ENCODE data around the gene CCL21. TPM values are rescaled to one million over a fixed set of nuclear protein-coding genes. Genes with fewer than 3 reads are reported as not detected.
"Not testable (repeated sequence)": the region's sequence is repeated elsewhere in the genome, so short reads cannot be mapped to it uniquely, and the experiment has no call there.

Gene CCL21, protein sequence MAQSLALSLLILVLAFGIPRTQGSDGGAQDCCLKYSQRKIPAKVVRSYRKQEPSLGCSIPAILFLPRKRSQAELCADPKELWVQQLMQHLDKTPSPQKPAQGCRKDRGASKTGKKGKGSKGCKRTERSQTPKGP
- total RNA-seq: 10 to 100 TPM; 27.0 to 27.5 TPM
- long read RNA-seq, transcript CCL21-201 (4 exons, 852 nt): major isoform, 8 of 13 reads
- long read RNA-seq, partial matches to known transcripts: 5 of 13 reads
- long read RNA-seq, other reads (novel, unspliced or antisense): 0 of 13 reads

DNA sequence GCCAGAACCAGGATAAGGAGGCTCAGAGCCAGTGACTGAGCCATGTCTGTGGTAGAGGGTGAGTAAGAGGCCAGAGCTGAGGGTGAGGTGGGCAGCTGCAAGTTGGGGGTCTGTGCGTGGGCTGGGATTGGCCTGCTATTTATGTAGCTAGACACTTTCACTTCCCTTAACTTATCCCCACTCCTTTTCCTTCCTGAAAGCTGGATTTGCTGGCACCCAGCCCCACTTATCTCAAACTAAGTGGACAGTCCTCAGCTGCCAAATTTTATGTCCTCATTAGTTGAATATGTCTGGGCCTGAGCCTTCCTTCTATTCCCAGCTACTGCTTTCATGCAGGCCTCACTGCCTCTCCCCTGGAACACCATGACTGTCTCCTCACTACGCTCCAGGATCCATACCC, at the start of gene CCL21:
Gene CCL21 (minus strand): TSS at position 114 of the 400 bp plus-strand sequence. CDS start 70 bp downstream, at position 44.
- ATAC-seq (no peak), DNase-seq (peak in 1 of 2 donors; percentile 33)
- intact Hi-C loops (cut with DNase I, micrococcal nuclease): no loop called here

DNA sequence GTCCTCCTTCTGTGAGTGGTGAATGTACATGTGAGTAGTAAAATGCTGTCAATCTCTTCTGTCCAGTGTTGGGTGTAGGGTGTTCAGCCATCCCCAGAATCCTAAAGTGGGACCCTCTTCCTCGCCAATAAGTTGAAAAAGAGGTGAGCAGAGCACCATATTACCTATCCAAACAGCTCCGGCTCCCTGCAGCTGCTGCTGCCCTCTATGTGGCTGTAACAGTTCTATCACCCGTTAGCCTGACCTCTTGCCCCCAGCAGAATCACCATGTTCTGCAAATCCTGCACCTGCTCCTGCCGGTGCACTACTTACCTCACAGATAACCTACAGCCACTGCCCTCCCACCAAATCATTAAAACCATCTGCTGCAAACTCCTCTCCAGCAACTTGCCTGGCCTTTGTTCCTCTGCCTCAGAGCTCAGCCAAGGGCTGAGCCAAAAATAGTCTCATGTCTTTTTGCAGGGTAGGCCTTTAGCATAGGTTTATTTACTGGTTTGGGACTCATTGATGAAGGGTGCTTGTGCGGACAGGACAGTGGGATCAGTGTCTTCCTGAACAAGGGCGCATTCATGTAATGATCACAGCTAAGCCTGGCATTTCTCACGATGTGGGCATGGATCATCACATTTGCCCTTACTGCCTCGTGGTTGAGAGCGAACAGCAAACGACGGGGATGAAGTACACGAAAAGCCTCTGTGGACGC, 49.6 kb upstream of the CCL21 start:
- intact Hi-C loops (cut with DNase I, micrococcal nuclease): no loop called here
- ATAC-seq (no peak), DNase-seq (no peak)

DNA sequence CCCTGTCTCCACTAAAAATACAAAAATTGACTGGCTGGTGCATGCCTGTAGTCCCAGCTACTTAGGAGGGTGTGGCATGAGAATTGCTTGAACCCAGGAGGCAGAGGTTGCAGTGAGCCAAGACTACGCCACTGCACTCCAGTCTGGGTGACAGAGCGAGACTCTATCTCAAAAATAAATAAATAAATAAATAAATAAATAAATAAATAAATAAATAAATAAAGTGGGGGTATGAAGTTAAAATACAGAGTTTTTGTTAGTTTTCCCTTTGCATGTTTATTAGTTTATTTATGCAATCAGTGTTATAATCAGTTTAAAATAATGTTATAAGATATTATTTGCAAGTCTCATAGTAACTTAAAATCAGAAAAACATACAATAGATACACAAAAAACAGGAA, 40.4 kb upstream of the CCL21 start:
- intact Hi-C loops (cut with DNase I, micrococcal nuclease); DNase-seq; ATAC-seq: not testable (repeated sequence)

DNA sequence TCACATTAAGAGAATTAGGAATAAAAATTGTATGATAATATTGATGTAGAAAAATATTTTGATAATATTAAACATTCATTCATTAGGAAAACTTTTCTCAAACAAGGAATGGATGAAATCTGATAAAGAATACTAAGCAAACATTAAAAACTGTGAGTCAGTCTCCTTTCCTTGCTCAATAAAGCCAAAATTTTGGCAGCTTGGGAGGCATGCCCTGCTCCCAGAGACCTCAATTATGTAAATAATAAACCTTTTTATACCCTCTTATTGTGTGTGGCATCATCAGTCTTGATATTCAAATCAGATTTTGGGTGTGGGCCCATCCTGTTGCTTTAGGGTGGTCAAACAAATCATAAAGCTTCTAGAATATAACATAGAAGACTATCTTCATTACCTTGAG, 36.6 kb upstream of the CCL21 start:
- no peak for ATAC-seq
- intact Hi-C loops (cut with DNase I, micrococcal nuclease): no loop called here
- DNase-seq: no peak

DNA sequence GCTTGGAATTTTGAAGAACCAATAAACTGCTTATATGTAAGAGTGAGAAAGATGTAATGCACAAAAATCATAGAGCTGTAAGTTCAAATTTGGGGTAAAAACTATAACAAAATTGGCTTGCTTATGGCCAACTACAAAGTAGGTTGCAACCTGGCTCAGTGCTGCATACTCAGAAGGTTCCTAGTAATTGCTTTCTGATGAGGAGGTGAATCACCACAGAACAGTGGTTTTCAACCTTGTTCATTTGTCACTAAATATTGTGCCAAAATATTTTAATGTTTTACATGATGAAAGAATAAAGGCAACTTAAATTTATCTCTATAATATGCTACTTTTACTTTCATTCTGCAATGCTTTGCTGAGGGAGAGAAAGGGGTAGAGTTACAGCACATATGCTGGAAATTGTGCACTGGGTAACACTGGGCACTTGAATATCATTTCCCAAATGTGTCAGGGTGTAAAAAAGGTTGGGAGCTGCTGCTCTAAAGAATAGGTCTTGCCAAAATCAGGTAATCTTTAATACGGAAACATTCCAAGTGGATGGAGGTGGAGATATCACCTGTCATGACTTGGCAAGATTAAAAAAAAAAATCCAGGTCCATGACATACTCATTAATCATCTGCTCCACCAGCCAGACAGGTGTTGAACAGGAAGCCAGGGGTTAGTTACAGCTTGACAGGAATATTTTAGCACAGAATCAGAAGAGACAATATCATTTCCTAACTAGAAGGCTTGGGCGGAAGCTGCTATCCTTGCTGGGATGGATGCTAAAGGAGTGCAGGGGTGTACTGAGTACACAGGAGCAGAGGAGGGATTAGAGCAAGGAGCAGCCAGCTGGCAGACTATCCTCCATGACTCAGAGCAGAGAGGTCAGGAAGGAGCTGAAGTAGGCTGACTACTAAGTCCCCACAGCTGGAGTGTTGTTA, 34.6 kb upstream of the CCL21 start:
- DNase-seq (peak in 1 of 2 donors; percentile 35), ATAC-seq (no peak)
- intact Hi-C loops (cut with DNase I, micrococcal nuclease): no loop called here

DNA sequence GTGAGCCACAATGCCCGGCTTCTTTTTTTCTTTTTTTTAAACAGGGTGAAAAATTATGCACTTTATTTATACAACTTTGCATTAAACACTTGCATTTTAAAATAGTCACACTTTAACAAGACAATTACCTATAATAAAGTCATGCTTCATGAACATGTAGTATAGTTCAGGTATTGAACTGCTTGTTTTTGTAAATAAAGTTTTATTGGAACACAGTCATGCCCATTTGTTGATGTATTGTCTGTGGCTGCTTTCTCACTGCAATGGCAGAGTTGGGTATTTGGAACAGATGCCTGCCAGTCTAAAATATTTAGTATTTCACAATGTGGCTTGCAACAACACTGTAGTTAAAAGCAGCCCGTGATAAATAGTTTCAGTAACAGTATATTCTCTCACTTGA, 32.8 kb upstream of the CCL21 start:
- ATAC-seq (no peak), DNase-seq (no peak)
- intact Hi-C loops (cut with DNase I, micrococcal nuclease): no loop called here

DNA sequence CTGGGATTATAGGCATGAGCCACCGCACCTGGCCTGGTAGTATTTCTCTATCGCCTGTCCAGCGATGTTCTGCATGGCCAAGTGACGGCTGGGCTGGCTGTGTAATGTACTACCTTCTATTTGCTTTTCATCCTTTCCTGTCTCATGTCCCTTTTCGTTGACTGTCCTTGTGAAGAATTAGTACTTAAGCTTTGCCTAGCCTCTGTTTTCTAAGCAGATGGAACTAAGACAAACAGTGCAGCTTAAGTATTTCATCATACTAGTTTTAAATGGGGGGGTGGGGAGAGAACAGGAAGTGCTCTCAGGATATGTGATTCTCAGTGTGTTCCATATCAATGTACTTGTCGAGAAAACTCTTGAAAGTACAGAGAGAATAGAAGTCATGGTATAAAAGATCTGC, 31.7 kb upstream of the CCL21 start:
- ATAC-seq (no peak), DNase-seq (no peak)
- intact Hi-C loops (cut with DNase I, micrococcal nuclease): no loop called here

DNA sequence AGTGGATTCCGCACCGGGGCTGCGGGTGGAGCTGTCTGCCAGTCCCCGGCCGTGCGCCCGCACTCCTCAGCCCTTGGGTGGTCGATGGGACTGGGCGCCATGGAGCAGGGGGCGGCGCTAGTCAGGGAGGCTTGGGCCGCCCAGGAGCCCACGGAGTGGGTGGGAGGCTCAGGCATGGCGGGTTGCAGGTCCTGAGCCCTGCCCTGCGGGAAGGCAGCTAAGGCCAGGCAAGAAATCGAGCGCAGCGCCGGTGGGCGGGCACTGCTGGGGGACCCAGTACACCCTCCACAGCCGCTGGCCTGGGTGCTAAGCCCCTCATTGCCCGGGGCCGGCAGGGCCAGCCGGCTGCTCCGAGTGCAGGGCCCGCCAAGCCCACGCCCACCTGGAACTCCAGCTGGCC, 30.2 kb upstream of the CCL21 start:
- ATAC-seq; intact Hi-C loops (cut with DNase I, micrococcal nuclease); DNase-seq: not testable (repeated sequence)

DNA sequence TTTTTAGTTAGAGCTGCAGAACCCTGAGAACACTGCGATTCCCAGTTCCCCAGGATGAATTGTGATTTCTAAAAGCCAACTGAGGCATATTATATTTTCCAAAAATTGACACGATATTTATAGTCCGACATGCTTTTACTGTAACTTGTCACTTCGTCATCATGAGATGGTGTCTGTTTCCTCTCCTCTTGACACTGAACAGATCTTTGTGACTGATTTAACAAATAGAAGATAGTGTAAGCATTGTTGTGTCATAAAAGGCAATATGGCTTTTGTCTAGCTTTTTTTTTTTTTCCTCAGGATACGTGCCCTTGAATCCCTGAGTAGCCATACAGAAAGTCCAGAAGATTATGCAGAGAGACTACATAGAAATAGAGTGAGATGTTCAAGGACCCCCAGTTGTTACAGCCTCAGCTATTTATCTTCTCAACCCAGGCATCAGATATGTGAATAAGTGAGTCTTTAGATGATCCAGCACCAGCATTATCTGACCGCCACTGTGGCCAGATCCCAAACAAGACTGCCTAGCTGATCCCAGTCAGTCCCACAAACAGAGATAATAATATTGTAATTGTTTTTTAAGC, 27.8 kb upstream of the CCL21 start:
- DNase-seq (no peak), ATAC-seq (no peak)
- intact Hi-C loops (cut with DNase I, micrococcal nuclease): no loop called here

DNA sequence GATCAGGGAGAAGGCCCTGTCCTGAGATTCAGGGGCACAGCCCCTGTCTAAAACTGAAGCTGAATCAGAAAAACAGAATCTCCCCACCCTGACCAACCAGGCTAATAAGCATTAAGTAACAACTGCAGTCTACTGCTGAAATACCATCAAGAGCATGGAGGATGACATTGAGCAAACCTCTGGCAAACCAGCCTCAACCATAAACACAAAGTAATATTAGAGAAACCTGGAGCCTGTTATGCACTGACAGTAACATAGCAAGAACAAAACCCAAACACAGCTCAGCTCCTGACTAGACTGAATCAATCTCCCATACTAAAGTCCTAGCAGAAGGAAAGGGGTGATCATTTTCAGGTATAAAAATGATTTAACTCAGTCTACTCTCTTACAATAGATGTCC, 24.8 kb upstream of the CCL21 start:
- no peak for ATAC-seq

DNA sequence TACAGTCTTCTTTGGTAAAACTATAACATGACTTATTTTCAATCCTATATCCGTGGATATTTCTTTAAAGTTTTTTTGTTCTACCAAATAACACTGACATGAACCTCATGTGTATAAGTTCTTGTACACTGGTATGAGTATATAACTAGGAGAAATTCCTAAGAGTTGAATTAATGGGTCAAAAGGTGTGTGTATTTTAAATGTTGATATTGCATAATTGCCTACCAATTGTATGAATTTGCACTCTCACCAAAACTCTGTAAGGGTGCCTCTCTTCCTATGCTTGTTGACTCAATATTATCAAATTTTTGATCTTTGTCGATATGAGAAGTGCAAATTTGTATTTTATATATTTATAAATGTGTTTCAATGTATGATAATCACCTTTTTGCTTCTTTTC, 22.9 kb upstream of the CCL21 start:
- intact Hi-C loops (cut with DNase I, micrococcal nuclease): no loop called here
- DNase-seq (no peak), ATAC-seq (no peak)

More for the DNA sequence above, 24.8 kb upstream of the CCL21 start:
- DNase-seq: no peak
- intact Hi-C loops (cut with DNase I, micrococcal nuclease): no loop called here

DNA sequence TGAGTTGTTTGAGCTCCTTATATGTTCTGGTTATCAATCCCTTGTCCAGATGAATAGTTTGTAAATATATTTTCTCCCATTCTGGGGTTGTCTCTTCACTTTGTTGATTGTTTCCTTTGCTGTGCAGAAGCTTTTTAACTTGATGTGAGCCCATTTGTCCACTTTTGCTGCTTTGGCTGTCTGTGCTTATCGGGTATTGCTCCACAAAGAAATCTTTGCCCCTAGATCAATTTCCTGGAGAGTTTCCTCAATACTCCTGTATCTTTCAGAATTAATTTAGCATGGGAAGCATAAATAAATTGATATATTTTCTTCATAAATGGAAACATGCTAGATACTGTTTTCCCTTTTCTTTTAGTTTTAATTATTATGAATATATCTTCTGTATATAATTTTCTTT, 22.5 kb upstream of the CCL21 start:
- ATAC-seq: no peak
- intact Hi-C loops (cut with DNase I, micrococcal nuclease): no loop called here
- no peak for DNase-seq

DNA sequence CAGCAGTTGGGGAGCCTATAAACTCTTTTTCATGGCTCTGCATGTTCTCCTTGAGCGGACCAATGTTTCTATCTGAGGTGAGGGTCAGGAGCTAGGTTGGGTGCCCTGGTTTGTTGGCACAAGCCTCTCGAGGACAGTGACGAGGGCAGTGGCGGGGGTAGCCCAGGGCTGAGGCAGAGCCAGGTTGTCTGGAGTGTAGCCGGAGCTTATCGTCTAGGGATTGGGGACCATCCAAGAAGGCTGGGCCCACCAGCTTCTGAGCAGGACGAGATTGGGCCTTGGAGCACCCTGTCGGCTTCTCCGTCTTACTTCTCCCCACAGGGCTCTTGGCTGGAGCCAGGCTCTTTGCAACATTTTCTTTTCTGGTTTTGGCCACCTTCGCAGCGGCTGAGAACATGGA, 13.2 kb upstream of the CCL21 start:
- ATAC-seq (no peak), DNase-seq (no peak)
- intact Hi-C loops (cut with DNase I, micrococcal nuclease): no loop called here

DNA sequence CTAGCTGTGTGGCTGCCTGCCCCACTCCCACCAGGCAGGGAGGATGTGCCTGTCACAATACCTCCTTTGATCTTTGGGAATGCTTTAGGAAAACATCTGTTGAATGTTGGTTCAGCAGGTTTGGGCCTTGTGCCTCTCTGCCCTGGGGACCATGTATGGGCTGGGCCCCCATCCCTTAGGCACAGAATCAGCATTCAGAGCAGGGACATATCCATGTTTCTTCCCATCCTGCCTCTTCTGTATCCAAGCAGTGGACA, 9.8 kb upstream of the CCL21 start:
- ATAC-seq; DNase-seq; intact Hi-C loops (cut with DNase I, micrococcal nuclease): not testable (repeated sequence)

DNA sequence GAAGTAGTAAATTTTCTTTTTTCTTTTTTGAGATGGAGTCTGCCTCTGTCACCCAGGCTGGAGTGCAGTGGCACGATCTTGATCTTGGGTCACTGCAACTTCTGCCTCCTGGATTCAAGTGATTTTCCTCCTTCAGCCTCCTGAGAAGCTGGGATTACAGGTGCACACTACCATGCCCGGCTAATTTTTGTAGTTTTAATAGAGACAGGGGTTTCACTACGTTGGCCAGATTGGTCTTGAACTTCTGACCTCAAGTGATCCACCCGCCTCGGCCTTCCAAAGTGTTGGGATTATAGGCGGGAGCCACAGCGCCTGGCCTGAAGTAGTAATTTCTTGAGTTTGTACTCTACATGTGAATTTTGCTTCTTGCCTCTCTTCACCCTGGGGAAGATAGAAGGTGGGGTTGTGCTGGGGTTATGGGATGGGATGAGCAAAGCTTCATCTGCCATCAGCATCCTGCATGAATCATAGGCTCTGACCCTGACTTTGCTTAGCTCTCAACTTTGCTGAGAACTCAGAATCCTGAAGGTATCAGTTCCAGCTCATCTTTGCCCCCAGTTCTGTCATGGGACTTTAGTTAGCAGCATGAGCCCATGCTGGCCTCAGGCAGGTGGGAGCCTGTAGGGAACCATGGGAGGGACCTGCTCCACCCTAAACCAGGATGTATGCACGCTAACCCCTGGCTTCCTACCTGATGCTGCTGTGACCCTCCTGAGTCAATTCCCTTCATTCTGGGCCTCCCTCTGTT, 9.3 kb upstream of the CCL21 start:
- no peak for ATAC-seq

DNA sequence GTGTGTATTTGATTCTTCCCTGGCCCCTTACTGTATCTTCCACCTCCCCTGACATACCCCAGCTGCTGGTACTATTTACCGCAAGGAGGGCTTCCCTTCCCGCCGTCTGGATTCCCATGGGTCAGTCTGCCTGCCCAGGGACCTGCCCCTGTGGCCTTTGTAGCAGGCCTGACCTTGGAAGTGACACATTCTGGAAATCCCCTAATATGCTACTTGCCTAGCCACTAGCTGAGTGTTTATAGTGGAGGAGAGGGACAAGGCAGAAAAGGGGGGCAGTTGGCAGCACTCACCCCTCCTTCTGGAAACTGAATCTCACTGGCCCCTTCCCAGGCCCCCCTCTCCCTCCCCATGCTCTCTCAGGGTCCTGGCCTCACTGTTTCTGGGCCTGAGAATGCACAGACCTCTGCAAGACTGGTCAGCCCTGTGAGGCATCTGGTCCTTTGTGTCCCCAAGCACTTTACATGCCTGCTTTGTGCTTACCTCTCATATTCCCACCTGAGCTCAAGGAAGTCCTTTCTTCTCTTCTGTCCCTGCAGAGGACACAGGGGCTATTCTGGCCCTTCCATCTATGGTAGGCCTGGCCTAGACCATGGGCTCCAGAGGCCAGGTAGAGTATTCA, 8.2 kb upstream of the CCL21 start:
- intact Hi-C loops (cut with DNase I, micrococcal nuclease): no loop called here
- DNase-seq (no peak), ATAC-seq (no peak)

More for the DNA sequence above, 9.3 kb upstream of the CCL21 start:
- intact Hi-C loops (cut with DNase I, micrococcal nuclease): no loop called here
- no peak for DNase-seq

DNA sequence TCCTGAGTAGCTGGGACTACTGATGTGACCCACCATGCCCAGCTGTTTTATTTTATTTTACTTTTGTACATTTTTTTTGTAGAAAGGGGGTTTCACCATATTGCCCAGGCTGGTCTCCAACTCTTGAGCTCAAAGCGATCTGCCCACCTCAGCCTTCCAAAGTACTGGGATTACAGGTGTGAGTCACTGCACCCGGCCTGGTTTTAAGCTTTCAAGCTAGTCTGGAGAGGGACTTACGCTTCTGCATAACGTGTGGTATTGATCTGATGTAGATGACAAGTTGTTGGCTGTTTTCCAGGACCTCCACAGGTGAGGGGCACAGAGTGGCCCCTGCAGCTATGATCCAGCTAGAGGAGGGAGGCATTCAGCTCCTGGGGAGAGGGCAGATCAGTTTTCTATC, 6.8 kb upstream of the CCL21 start:
- intact Hi-C loops (cut with DNase I, micrococcal nuclease): no loop called here
- no peak for ATAC-seq

DNA sequence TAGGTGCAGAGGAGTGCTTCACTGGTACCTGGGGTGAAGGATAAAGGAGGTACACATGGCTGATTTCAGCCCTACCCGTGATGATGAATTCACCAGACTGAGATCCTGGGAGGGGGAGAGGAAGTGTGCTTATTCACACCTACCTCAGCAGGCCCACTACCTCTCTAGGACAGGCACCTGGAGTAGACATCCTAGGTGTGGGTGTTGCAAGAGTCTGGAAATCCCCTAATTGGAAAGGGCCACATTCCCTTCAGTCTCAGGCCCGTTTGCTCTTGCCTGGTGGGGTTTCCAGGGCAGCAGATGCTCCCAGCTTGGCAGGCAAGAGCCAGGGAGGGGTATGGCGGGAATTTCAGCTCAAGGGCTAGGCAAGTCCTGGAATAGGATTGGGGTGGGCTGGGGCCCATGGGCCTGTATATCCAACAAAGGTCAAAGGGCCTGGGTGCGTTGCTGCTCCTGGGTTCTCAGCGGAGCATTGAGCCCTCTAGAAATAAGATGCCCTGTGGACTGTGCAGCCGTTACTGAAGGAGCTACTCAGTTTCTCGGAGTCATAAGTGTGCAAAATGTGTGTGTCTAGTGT, 5.8 kb upstream of the CCL21 start:
- ATAC-seq: no peak
- intact Hi-C loops (cut with DNase I, micrococcal nuclease): no loop called here
- DNase-seq: no peak

More for the DNA sequence above, 6.8 kb upstream of the CCL21 start:
- DNase-seq: no peak

Measured in left colon (tissue), 2 donors.